T-helper 1 cell treated with Interleukin-12 subunit alpha and Interleukin-12 subunit beta and Interleukin-4 antibody, amounts not matched to agents 30 ng/mL and 1 ng/mL, for 36 hours (primary cell): Measurements from ENCODE around the gene RAB28. TPM values are rescaled to one million over a fixed set of nuclear protein-coding genes. Genes with fewer than 3 reads are reported as not detected.

Experiments
- intact Hi-C: fragments of 100-400 bp; cut with micrococcal nuclease; formaldehyde crosslinking; loops from one replicate; pipeline ENCODE4 v1.15.1; 2024
- total RNA-seq: library from RNA; stranded (reverse); gene quantifications from 2 replicates; pipeline ENCODE4 v1.2.3, GENCODE V29; 2022

The RAB28 gene
- total RNA-seq, 1 donor from 2014 or later = 17.1 TPM

- intact Hi-C loops = no loop called here
These were observed 27.0 kb upstream of the RAB28 start for GRCh38 chr4:13511101-13511500.

- intact Hi-C loops = no loop called here
These were observed 25.3 kb upstream of the RAB28 start for GRCh38 chr4:13509442-13509841.

GRCh38 chr4:13504374-13504773, 20.2 kb upstream of the RAB28 start:
- intact Hi-C loops = no loop called here

DNA sequence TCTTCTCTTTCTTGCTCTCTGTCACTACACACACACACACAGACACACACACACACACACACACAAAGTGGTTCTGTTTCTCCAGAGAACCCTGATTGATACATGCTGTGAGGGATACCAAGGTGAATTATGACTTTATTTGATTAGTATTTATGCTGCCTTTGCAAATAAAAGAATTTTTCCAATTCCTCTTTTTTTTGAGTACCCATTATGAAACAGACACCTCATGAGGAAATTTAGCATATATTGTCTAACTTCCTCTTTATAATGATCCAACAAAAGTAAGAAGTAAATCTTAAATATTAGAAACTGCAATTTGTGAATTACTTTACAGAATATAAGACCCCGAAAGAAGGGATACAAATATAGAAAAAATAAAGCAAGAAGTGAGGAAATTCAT, 14.3 kb upstream of the RAB28 start:
- intact Hi-C loops = no loop called here

DNA sequence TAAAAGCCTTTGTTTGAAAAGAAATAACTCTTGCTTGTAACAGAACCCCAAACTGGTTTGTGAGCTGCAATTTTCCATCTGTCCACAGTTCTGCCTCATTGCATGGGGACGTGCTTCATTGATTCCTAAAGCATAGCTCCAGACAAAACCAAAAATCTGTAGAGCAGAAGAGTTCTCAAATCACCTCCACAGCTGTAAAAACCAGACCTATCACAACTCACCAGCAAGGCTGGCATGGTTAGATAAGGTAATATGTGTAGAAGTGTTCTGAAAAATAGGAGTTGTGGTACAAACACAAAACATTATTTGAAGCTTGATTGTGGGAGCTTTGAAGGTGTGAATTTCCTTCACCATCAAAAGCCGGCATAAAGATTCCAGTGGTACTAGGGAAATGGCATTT, 12.5 kb upstream of the RAB28 start:
- intact Hi-C loops = no loop called here

GRCh38 chr4:13495753-13496152, 11.6 kb upstream of the RAB28 start:
- intact Hi-C loops = no loop called here

GRCh38 chr4:13493793-13494192, 9.7 kb upstream of the RAB28 start:
- intact Hi-C loops = no loop called here

- intact Hi-C loops = no loop called here
These were observed 8.6 kb upstream of the RAB28 start for GRCh38 chr4:13492747-13493146.

- intact Hi-C loops = loop anchor here (1.0 to 10.0 kb wide), 6 partner anchors 31 to 1518 kb away; partner anchors contain the start of genes BOD1L1 and CPEB2
These were observed 645 bp upstream of the RAB28 start for GRCh38 chr4:13484749-13485221.

DNA sequence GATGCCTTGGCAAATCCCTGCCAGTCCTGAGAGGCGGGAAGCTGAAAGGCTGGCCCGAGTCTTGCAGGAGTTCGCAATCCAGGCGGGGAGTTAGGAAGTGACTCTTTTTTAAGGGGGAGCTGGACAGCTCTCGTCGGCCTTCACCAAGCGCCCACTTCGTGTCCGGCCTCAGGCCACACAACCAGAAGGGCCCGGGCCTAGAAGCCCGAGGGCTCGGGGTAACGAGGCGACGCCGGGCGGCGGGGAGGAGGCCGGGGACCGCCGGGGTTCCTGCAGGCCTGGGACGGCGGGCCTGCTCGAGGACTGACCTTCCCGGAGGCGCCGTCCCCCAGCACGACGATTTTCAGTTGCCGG, 395 bp downstream of the RAB28 start:
- intact Hi-C loops = loop anchor here (1.0 to 10.0 kb wide), 6 partner anchors 30 to 1519 kb away; partner anchors contain the start of genes BOD1L1 and CPEB2

GRCh38 chr4:13483136-13483767, 888 bp downstream of the RAB28 start:
- intact Hi-C loops = loop anchor here (5.0 to 10.0 kb wide), 2 partner anchors 172 to 1439 kb away; no protein-coding TSS in a partner anchor

- intact Hi-C loops = loop anchor here (5.0 to 10.0 kb wide), 2 partner anchors 173 to 1441 kb away; no protein-coding TSS in a partner anchor
These were observed 2.6 kb downstream of the RAB28 start for GRCh38 chr4:13481569-13481968.

DNA sequence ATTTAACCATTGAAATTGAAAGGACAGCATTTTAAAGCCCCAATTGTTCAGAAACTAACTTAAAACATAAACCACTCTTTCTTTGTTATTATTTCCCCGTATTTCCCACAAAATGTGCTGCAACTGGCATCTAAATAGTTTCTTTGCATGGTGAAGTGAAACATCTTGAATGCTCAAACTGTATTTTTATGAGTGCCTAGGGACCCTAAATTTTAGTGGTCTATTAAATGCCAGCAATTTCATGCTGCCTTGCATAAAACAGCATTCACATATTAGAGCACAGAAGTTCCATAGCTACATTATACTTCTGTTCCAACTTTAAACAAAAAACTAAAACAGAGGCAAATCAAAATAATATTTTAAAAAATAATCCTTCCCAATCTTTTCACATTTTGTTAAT, 5.4 kb downstream of the RAB28 start:
- intact Hi-C loops = no loop called here

DNA sequence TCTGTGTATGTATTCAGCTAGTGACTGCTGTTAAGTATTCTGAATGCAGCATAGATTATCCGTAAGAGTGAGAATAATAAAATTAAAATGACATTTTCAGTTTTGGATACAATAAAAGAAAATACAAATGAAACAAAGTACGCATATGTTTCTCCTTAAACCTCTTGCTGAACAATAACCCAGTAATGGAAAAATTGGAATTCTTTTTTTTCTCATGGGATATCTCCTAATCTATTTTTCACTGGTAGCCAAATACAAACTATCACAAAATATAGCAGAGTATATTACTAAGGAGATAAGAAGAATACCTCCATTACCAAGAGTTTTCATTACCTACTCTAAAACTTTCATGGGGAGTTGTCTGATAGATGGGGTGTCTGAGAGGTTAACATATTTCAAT, 6.0 kb downstream of the RAB28 start:
- intact Hi-C loops = no loop called here

DNA sequence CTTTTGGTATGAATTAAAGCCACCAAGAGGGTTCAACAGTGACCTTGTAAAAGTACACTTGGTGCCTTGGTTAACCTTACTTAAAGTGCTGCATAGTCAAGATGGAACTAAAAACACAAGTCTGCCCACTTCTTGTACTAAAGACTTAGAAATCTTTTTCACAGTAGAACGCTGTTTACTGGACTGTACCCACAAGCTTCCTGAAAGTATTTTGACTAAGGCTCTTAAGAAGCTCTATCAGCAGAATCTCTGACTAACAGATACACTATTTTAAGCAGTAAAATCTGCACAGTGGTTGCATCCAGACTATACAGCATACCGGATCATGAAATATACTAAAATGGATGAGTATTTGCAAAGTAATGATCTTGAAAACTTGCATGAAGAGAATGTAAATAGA, 7.2 kb downstream of the RAB28 start:
- intact Hi-C loops = no loop called here

- intact Hi-C loops = no loop called here
These were observed 8.0 kb downstream of the RAB28 start for GRCh38 chr4:13476152-13476551.

GRCh38 chr4:13471400-13471799, 12.7 kb downstream of the RAB28 start:
- intact Hi-C loops = no loop called here

GRCh38 chr4:13470379-13470778, 13.8 kb downstream of the RAB28 start:
- intact Hi-C loops = no loop called here

- intact Hi-C loops = no loop called here
These were observed 19.2 kb downstream of the RAB28 start for GRCh38 chr4:13464973-13465372.

- intact Hi-C loops = no loop called here
These were observed 19.6 kb downstream of the RAB28 start for GRCh38 chr4:13464543-13464942.

DNA sequence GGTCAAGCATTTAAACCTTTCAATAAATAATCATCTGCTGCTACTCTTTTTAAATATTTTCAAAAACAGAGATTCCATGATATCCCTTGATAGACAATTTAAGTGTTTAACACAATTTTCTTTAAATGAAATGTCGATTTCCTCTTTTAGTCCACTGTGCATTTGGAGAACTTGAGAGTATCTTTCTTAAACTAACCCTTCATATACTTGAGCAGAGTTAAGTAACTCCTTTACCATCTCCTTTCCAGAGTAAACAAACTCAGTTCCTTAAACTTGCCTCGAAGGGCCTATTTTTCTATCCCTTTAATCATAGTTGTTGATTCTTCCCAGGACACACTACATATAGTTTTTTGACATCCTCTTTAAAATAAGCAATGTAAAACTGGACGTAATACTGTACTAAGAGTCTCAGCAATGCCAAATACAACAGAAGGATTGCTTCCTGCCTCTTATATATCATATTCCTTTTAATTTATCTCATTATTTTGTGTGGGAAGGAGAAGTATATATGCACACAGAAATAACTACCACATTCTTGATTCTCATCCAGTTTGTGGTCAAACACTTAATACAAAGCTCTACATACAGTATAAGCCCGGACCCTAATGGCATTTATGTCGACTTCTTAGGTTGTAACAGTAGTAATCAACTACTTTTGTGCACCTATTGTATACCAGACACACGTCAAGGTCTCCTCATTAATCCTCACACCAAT, 22.8 kb downstream of the RAB28 start:
- intact Hi-C loops = no loop called here

DNA sequence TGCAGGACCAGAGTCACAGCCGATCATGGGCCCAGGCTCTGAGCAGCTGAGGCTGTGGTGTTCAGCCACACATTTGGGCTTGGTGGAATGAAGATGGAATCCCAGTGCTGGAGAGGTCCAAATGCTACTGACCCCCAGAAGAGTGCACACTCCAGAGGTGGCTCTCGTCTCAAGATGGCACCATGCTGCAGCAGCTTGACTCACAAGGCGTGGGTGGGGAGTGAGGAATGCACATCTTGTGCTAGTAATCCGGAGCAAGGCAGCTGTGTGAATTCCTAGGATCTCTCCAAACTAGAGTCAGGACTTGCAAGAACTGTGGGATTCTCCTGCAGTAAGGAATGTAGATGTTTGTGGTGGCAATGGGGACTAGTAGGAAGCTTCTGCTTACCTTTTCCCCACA, 28.7 kb downstream of the RAB28 start:
- intact Hi-C loops = no loop called here

DNA sequence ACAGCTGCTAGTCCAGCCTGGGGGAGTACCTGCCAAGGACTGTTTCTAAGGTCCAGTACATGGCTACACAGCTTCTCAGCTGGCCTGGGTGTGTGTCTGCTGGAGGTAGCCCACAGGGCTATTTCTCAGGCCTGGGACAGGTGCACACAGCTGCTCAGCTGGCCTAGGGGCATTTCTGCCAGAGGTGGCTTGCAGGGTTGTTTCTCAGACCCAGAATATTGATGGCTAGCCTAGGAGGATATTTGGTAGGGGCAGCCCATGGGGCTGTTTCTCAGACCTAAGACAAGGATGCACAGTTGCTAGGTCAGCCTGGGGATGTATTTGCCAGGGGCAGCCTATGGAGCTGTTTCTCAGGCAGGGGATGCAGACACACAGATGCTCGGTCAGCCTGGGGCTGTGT, 29.4 kb downstream of the RAB28 start:
- intact Hi-C loops = loop anchor here (5.0 kb wide), 1 partner anchor 173 kb away; the partner anchor contains the start of gene BOD1L1
